ENCODE measurements around the gene FLYWCH1. TPM values are rescaled to one million over a fixed set of nuclear protein-coding genes. Genes with fewer than 3 reads are reported as not detected.
A peak's percentile ranks its signal among the peaks of the same experiment; 100 is the strongest.
"Not testable (repeated sequence)": the region's sequence is repeated elsewhere in the genome, so short reads cannot be mapped to it uniquely, and the experiment has no call there.

Gene FLYWCH1
- total and polyA plus RNA-seq, 2 experiments from 2014 or later: 34.7 to 58.7 TPM

DNA sequence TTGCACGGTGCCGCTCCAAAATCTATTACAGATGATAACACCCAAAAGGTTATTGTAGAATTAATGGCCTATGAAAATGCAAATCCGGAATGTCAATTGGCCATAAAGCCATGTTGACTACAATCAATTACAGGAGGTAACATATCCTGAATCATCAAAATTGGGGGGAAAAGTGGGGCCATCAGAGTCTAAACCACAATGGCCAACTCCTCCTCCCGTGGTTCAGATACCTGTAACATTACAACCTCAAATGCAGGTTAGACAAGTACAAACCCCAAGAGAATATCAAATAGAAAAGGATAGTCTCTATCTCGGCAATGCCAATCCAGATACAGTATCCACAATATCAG is 14.9 kb downstream of the FLYWCH1 start:
- no peak overlapping the region for H3K4me3 ChIP-seq
- no peaks in the 10 kb centered on the region for H3K36me3 ChIP-seq
- H3K27ac ChIP-seq: no peak overlapping the region
- no peaks in the 10 kb centered on the region for H3K9me3 ChIP-seq (ENCODE audit: low read depth)
- H3K27me3 ChIP-seq: no peaks in the 10 kb centered on the region
- no peak for DNase-seq (ENCODE audit: low read depth in 1 of 2, low spot score in 1 of 2)
- H3K4me1 ChIP-seq (ENCODE audit: low read depth): no peaks in the 10 kb centered on the region
- TF ChIP-seq, protein P1, sequence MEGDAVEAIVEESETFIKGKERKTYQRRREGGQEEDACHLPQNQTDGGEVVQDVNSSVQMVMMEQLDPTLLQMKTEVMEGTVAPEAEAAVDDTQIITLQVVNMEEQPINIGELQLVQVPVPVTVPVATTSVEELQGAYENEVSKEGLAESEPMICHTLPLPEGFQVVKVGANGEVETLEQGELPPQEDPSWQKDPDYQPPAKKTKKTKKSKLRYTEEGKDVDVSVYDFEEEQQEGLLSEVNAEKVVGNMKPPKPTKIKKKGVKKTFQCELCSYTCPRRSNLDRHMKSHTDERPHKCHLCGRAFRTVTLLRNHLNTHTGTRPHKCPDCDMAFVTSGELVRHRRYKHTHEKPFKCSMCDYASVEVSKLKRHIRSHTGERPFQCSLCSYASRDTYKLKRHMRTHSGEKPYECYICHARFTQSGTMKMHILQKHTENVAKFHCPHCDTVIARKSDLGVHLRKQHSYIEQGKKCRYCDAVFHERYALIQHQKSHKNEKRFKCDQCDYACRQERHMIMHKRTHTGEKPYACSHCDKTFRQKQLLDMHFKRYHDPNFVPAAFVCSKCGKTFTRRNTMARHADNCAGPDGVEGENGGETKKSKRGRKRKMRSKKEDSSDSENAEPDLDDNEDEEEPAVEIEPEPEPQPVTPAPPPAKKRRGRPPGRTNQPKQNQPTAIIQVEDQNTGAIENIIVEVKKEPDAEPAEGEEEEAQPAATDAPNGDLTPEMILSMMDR (IDR thresholded peaks at IDR 0.05; ENCODE audit: low read depth, low read length): no peak

DNA sequence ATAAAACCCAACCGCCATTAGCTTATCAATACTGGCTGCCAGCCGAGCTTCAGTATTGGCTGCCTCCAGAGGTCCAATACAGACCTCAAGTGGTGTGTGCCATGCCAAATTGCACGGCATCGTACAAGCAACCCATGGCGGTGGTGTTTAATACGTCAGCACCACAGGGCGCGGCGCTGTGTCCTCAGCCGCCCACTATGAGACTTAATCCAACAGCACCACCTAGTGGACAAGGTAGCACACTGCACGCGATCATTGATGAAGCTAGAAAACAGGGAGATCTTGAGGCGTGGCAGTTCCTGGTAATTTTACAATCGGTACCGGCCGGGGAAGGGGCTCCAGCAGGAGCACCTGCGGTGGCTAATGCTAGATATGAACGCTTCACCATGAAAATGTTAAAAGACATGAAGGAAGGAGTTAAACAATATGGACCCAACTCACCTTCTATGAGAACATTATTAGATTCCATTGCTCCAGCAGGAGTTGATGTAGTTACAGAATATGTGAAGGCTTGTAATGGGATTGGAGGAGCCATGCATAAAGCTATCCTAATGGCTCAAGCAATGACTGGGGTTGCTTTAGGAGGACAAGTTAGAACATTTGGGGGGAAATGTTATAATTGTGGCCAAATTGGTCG is 15.4 kb downstream of the FLYWCH1 start:
- Histone ChIP-seq H3K27me3 (no peaks in the 10 kb centered on the region), H3K4me3 (no peak overlapping the region), H3K4me1 (ENCODE audit: low read depth) (no peaks in the 10 kb centered on the region), H3K36me3 (no peaks in the 10 kb centered on the region), H3K27ac (no peak overlapping the region), H3K9me3 (ENCODE audit: low read depth) (no peaks in the 10 kb centered on the region)
- DNase-seq (ENCODE audit: low read depth in 1 of 2, low spot score in 1 of 2): peak; percentile 90 to 91
- TF ChIP-seq, protein P1 (IDR thresholded peaks at IDR 0.05; ENCODE audit: low read depth, low read length): peak; percentile 92

DNA sequence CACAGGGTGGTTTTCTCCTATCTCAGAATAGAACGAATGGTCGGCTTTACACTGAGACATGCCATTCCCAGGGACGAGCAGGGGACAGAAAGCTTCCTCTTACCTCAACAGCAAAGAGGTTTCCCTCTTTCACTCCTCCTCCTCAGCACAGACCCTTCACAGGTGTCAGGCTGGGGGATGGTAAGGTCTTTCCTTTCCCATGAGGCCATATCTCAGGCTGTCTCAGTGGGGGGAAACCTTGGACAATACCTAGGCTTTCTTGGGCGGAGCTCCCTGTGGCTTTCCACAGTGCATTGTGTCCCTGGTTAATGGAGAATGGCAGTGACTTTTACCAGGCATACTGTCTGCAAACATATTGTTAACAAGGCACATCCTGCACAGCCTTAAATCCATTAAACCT is 16.4 kb downstream of the FLYWCH1 start:
- not testable (repeated sequence) for H3K27ac ChIP-seq; H3K4me3 ChIP-seq; DNase-seq (ENCODE audit: low read depth in 1 of 2, low spot score in 1 of 2); H3K4me1 ChIP-seq (ENCODE audit: low read depth); H3K9me3 ChIP-seq (ENCODE audit: low read depth); H3K27me3 ChIP-seq; H3K36me3 ChIP-seq

DNA sequence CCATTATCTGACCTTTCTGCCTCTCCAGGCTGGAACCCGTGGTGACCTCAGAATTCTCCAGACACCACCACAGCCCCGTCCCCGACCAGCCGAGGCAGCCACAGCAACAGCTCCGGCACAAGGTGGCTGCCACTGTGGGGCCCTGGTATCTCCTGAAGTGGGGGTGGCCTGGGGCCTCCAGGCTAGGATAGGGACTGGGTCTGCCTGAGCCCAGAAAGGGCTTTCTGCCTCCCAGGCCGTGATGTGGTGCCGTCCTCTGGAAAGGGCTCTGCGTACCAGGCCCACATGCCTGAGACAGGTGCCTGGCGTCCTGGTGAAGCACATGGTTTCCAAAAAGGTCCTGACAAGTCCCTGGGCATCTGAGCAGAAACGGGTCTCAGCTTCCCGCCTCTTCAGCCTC is 17.1 kb downstream of the FLYWCH1 start:
- no peak for DNase-seq (ENCODE audit: low read depth in 1 of 2, low spot score in 1 of 2)

DNA sequence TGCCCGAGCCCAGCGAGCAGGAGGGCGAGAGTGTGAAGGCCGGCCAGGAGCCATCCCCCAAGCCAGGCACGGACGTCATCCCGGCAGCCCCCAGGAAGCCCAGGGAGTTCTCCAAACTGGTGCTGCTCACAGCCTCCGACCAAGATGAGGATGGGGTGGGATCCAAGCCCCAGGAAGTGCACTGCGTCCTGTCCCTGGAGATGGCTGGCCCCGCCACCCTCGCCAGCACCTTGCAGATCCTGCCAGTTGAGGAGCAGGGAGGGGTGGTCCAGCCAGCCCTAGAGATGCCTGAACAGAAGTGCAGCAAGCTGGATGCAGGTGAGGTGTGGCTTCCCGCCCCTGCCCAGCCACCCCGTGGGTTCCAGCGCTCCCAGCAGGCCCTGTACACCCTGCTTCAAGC is 18.0 kb downstream of the FLYWCH1 start:
- DNase-seq (ENCODE audit: low read depth in 1 of 2, low spot score in 1 of 2): no peak
- Histone ChIP-seq H3K36me3 (no peaks in the 10 kb centered on the region), H3K9me3 (ENCODE audit: low read depth) (no peaks in the 10 kb centered on the region), H3K27me3 (no peaks in the 10 kb centered on the region), H3K4me1 (ENCODE audit: low read depth) (no peaks in the 10 kb centered on the region), H3K27ac (no peak overlapping the region), H3K4me3 (no peak overlapping the region)
- TF ChIP-seq, protein P1 (IDR thresholded peaks at IDR 0.05; ENCODE audit: low read depth, low read length): no peak

More for the DNA sequence above, 17.1 kb downstream of the FLYWCH1 start:
- no peaks in the 10 kb centered on the region for H3K36me3 ChIP-seq
- no peak overlapping the region for H3K4me3 ChIP-seq
- no peak overlapping the region for H3K27ac ChIP-seq
- TF ChIP-seq, protein P1 (IDR thresholded peaks at IDR 0.05; ENCODE audit: low read depth, low read length): no peak
- no peaks in the 10 kb centered on the region for H3K27me3 ChIP-seq
- H3K9me3 ChIP-seq (ENCODE audit: low read depth): no peaks in the 10 kb centered on the region
- H3K4me1 ChIP-seq (ENCODE audit: low read depth): no peaks in the 10 kb centered on the region

DNA sequence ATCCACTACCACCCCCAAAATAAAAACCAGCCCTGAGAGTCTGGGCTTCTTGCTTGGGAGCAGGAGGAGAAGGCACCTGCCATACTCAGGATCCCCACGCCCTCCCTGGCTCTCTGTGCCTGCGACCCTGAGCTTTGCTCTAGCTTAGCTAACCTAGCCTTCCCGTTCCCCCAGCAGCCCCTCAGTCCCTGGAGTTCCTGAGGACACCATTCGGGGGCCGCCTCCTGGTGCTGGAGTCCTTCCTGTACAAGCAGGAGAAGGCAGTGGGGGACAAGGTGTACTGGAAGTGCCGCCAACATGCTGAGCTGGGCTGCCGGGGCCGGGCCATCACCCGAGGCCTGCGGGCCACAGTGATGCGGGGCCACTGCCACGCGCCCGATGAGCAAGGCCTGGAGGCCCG is 18.5 kb downstream of the FLYWCH1 start:
- Histone ChIP-seq H3K27ac (no peak overlapping the region), H3K9me3 (ENCODE audit: low read depth) (no peaks in the 10 kb centered on the region), H3K4me1 (ENCODE audit: low read depth) (no peaks in the 10 kb centered on the region)

DNA sequence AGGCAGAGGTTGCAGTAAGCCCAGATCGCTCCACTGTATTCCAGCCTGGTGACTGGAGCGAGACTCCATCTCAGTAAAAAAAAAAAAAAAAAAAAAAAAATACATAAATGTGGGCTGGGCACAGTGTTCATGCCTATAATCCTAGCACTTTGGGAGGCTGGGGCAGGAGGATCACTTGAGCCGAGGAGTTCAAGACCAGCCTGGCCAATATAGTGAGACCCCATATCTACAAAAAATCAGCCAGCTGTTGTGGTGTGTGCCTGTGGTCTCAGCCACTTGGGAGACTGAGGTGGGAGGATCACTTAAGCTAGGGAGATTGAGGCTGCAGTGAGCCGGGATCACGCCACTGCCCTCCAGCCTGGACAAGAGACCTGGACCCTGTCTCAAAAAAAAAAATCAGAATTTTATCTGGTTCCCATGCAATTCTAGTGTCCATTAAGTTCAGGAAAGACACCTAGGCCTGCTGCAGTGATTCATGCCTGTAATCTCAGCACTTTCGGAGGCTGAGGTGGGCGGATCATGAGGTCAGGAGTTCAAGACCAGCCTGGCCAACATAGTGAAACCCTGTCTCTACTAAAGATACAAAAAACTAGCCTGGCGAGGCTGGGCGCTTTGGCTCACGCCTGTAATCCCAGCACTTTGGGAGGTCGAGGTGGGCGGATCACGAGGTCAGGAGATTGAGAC is 19.6 kb downstream of the FLYWCH1 start:
- H3K4me1 ChIP-seq (ENCODE audit: low read depth); H3K27ac ChIP-seq; H3K4me3 ChIP-seq; H3K27me3 ChIP-seq; DNase-seq (ENCODE audit: low read depth in 1 of 2, low spot score in 1 of 2); H3K36me3 ChIP-seq; H3K9me3 ChIP-seq (ENCODE audit: low read depth): not testable (repeated sequence)

More for the DNA sequence above, 18.5 kb downstream of the FLYWCH1 start:
- DNase-seq (ENCODE audit: low read depth in 1 of 2, low spot score in 1 of 2): no peak
- Histone ChIP-seq H3K4me3 (no peak overlapping the region), H3K36me3 (no peaks in the 10 kb centered on the region), H3K27me3 (no peaks in the 10 kb centered on the region)
- TF ChIP-seq, protein P1 (IDR thresholded peaks at IDR 0.05; ENCODE audit: low read depth, low read length): no peak

Data from cardiac muscle cell (in vitro differentiated cells and primary cell).